Parietal lobe (tissue), 2 donors: ENCODE data around the gene NPVF. TPM values are rescaled to one million over a fixed set of nuclear protein-coding genes. Genes with fewer than 3 reads are reported as not detected.

Experiments
- small RNA-seq: library from RNA; depleted of rRNA; stranded (forward); fragments of <200 nt; gene quantifications from one replicate; pipeline ENCODE3, GENCODE V24; 2014; ENCODE audit warnings: low replicate concordance
- total RNA-seq: library from RNA; depleted of rRNA; stranded (reverse); fragments of >200 nt; gene quantifications from one replicate; pipeline ENCODE4 v1.2.3, GENCODE V29; 2014

Gene NPVF
- total RNA-seq = not detected

GRCh38 chr7:25228386-25228785, at the start of gene NPVF:
Gene NPVF (minus strand): TSS chr7:25228486. CDS start chr7:25228439, 47 bp downstream.

Small RNA genes lying within 50 kb of the gene (small RNA-seq; reads per million reads assigned to genes)
- gene RF00012 = not detected

Other genes with a start within 250 kb of the NPVF start
- 14.1 TPM for gene OSBPL3, start 248.3 kb downstream of the NPVF start, total RNA-seq
- 56.0 TPM for gene CYCS, start 103.2 kb downstream of the NPVF start, total RNA-seq